AG09319 (cell line): ENCODE data around the gene NUDT14.

ENCODE experiments used
- DNase-seq: peaks from one replicate; pipeline ENCODE4 v3.0.0-alpha.2; 2010; ENCODE audit warnings: low read depth; ENCODE audit errors: extremely low read depth
- TF ChIP-seq, protein P1 (sequence below): IDR thresholded peaks from 2 replicates; pipeline ENCODE4 v1.5.1; 2011; ENCODE audit warnings: low read depth, mild to moderate bottlenecking, inconsistent platforms, low read length, moderate library complexity

The NUDT14 gene

DNA sequence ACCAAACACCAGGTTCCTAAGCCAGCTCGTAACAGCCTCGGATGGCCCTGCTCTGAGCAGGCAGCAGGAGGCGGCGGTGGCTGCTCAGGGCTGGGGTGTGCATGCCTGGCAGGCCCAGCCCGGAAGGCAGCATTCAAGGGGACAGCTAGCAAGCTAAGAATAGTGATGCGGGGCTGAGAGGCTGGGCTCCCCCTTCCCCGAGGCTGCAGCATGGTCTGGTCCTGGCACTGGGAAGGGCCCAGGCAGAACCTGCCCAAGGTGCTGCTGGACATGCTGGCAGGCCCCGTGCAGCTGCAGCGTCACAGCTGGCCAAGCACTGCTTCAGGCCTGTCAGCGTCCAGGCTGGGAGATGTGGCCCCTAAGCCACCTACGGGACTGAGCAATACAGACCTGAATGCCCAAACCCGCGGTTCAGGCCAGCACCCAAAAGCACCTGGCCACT lies 26.4 kb upstream of the NUDT14 start:
- TF ChIP-seq, protein P1, sequence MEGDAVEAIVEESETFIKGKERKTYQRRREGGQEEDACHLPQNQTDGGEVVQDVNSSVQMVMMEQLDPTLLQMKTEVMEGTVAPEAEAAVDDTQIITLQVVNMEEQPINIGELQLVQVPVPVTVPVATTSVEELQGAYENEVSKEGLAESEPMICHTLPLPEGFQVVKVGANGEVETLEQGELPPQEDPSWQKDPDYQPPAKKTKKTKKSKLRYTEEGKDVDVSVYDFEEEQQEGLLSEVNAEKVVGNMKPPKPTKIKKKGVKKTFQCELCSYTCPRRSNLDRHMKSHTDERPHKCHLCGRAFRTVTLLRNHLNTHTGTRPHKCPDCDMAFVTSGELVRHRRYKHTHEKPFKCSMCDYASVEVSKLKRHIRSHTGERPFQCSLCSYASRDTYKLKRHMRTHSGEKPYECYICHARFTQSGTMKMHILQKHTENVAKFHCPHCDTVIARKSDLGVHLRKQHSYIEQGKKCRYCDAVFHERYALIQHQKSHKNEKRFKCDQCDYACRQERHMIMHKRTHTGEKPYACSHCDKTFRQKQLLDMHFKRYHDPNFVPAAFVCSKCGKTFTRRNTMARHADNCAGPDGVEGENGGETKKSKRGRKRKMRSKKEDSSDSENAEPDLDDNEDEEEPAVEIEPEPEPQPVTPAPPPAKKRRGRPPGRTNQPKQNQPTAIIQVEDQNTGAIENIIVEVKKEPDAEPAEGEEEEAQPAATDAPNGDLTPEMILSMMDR = no peak
- no peak for DNase-seq

DNA sequence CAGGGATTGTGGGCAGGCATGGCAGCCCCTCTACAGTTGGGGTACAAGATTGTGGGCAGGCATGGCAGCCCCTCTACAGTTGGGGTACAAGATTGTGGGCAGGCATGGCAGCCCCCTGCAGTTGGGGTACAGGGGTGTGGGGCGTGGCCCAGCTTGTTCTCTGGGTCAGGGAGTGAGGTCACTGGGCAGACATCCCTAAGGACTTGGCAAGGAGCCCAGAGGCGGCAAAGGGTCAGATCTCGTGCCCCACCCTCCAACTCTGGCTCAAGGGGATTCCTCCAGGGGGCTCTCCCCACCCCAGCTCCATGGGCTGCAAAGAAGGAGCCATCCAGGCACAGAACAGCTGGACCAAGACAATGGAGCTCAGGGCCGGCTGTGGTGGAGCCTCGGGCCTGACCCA lies 25.8 kb upstream of the NUDT14 start:
- TF ChIP-seq, protein P1 = no peak
- DNase-seq = no peak

DNA sequence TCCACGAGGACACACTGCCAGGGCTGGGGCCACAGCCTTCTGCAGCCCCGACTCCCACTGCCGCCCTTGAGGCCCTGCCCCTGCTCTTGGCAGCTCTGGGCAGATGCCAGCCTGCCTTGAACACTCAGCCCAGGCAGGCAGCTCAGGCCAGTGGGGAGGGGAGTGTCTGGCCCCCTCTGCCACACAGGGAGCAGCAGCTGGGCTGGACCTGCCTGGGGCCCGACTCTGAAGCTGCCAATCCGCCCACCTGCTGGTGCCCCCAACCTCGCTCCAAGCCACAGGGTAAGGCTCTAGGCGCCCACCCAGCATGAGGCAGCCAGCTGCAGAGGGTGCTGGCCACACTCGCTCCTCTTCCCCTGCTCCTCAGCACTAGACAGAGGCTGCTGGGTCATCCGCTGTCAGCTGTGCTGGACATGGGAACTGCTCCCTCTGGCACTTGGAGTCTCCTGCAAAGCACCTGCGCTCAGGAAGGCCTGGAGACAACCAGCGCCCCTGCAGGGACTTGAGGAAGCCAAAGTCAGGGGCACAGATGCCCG lies 24.6 kb upstream of the NUDT14 start:
- no peak for DNase-seq
- TF ChIP-seq, protein P1 = no peak

DNA sequence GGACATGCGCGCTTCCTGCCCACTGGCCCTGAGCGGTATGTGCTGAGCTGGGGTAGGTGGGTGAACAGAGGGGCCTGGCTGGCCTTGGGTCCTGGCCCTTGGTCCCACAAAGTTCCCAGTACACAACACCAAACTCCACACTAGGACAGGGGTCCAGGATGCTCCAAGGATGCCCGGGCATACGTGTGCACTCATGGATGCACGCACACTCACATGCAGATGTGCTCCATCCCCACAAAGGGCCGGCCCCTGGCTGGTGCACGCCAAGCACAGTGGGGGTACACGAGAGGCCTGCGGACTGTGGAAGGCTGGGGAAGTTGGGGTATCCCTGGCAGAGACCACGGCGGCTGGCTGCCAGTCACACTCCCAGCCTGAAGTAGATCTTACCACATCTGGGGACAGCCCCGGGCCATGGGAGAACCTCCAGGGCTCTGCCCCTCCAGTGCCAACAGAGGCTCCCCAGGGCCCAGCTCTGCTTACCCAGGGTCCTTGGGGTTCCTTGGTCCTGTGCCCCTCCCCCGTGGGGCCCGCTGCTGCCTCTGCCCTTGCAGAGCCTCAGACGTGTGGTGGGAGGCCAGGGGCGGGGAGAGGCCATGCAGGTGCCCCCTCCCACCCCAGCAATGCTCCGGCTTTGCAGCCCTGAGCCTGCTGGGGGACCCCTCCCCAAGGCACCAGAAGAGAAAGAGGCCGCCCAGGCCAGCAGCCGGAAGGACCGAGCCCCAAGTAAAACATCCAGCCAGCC lies 24.0 kb upstream of the NUDT14 start:
- no peak for DNase-seq
- TF ChIP-seq, protein P1 = no peak

- no peak for DNase-seq
- TF ChIP-seq, protein P1 = no peak
These were observed 23.3 kb upstream of the NUDT14 start for GRCh38 chr14:105204206-105204930.

- TF ChIP-seq, protein P1 = no peak
- no peak for DNase-seq
These were observed 22.6 kb upstream of the NUDT14 start for GRCh38 chr14:105203701-105204100.

DNA sequence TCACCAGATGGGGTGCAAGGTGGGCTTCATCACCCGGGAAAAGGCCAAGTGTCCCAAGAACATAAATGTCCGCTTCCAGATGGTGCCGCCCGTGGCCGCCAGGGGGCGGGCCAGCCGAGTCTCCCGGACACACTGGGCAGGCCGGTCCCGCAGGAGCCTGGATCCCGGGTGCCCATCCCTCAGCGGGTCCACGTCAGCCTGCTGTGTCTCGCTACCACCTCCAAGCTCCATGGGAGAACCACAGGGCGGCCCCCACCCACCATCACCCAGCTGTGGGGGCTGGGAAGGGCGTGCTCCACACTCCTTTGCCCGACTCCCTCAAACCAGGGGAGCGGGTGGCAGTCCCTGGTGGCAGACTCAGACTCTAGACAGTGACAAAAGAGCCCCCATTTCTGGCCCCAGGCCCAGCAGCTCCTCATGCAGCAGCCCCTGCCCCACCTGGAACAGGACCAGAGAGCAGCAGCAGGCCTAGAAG lies 22.0 kb upstream of the NUDT14 start:
- peak; percentile 14 for DNase-seq
- TF ChIP-seq, protein P1 = peak; percentile 92
